Fibroblast of skin of scalp (primary cell): ENCODE results near the gene ADGRD1.

ENCODE experiments used
- DNase-seq: peaks from one replicate; pipeline ENCODE4 v3.0.0-alpha.2; 2013

The ADGRD1 gene

GRCh38 chr12:131044136-131044535 lies 90.4 kb downstream of the ADGRD1 start:
- no peak for DNase-seq

GRCh38 chr12:131044760-131045381 lies 91.2 kb downstream of the ADGRD1 start:
- DNase-seq: no peak

GRCh38 chr12:131045705-131046460 lies 92.2 kb downstream of the ADGRD1 start:
- DNase-seq: no peak

GRCh38 chr12:131046813-131047788 lies 93.4 kb downstream of the ADGRD1 start:
- DNase-seq: no peak

GRCh38 chr12:131047789-131048610 lies 94.3 kb downstream of the ADGRD1 start:
- no peak for DNase-seq

GRCh38 chr12:131048611-131048990 lies 94.9 kb downstream of the ADGRD1 start:
- DNase-seq: no peak

GRCh38 chr12:131049002-131049401 lies 95.3 kb downstream of the ADGRD1 start:
- no peak for DNase-seq

- no peak for DNase-seq
These were observed 96.0 kb downstream of the ADGRD1 start for GRCh38 chr12:131049549-131050339.

GRCh38 chr12:131050463-131051154 lies 96.9 kb downstream of the ADGRD1 start:
- no peak for DNase-seq

- no peak for DNase-seq
These were observed 97.4 kb downstream of the ADGRD1 start for GRCh38 chr12:131051155-131051473.

GRCh38 chr12:131052063-131052781 lies 98.5 kb downstream of the ADGRD1 start:
- DNase-seq: no peak

GRCh38 chr12:131052929-131053328 lies 99.2 kb downstream of the ADGRD1 start:
- no peak for DNase-seq

GRCh38 chr12:131053567-131053966 lies 99.9 kb downstream of the ADGRD1 start:
- no peak for DNase-seq

GRCh38 chr12:131054345-131055092 lies 100.8 kb downstream of the ADGRD1 start:
- DNase-seq: no peak

- no peak for DNase-seq
These were observed 101.4 kb downstream of the ADGRD1 start for GRCh38 chr12:131055093-131055465.

GRCh38 chr12:131055596-131056233 lies 102.0 kb downstream of the ADGRD1 start:
- no peak for DNase-seq

- DNase-seq: no peak
These were observed 102.9 kb downstream of the ADGRD1 start for GRCh38 chr12:131056626-131057025.

GRCh38 chr12:131057211-131057721 lies 103.6 kb downstream of the ADGRD1 start:
- no peak for DNase-seq
